Thyroid gland (tissue), 4 donors: Measurements from ENCODE around the gene RAPGEF1.

ENCODE experiments used
- CTCF ChIP-seq, 6 experiments: fragments of 200-600 bp in 3 of 6; fragments of 450-650 bp in 3 of 6; sonication (generic) in 3 of 6; IDR thresholded peaks; one replicate each; pipeline ENCODE4 v1.5.1; 2016 to 2019; ENCODE audit warnings: antibody characterized with exemption in 6 of 6, mild to moderate bottlenecking in 2 of 6, inconsistent platforms in 1 of 6, moderate library complexity in 1 of 6
- POLR2A ChIP-seq, 2 donors: fragments of 450-650 bp; IDR thresholded peaks; one replicate each; pipeline ENCODE4 v1.6.1; 2017; ENCODE audit warnings: antibody characterized with exemption in 2 of 2, mild to moderate bottlenecking in 2 of 2, moderate library complexity in 1 of 2

GRCh38 chr9:131727184-131727759 lies 12.6 kb downstream of the RAPGEF1 start:
- TF ChIP-seq POLR2A (IDR thresholded peaks at IDR 0.05) (no peak), CTCF (IDR thresholded peaks at IDR 0.05) (no peak)
